HepG2 (cell line): ENCODE measurements around the gene MAPK12. TPM values are rescaled to one million over a fixed set of nuclear protein-coding genes. Genes with fewer than 3 reads are reported as not detected.

Source experiments
- ATAC-seq: fragments of 200-7000 bp; cut with Tn5 transposase; 3 replicates; pipeline ENCODE4 v1.9.1; 2020; ENCODE audit warnings: mild to moderate bottlenecking, moderate library complexity
- BruUV-seq: library from RNA; stranded (reverse); fragments of 400-500 nt; replicated peaks from 2 replicates; lab custom pipeline; 2021; lab: Mats Ljungman, UMichigan
- CTCF ChIA-PET: fragments of 300-600 bp; formaldehyde crosslinking; extraction: SDS; loops from one replicate; lab custom pipeline; 2021; ENCODE audit warnings: low total read pairs, inconsistent platforms, low intra/inter-chr PET ratio; lab: Yijun Ruan, JAX
- POLR2A ChIA-PET: fragments of 350-600 bp; sonication (Branson Sonifier 250); formaldehyde crosslinking; loops from one replicate; lab custom pipeline; 2020; ENCODE audit warnings: antibody characterized with exemption, inconsistent platforms; lab: Yijun Ruan, JAX
- DNase-seq: peaks from one replicate; pipeline ENCODE4 v3.0.0-alpha.2; 2015; ENCODE audit warnings: low spot score
- FAIRE-seq: peaks from 3 replicates; lab custom pipeline; 2011; peaks lifted over from hg19 to GRCh38; lab: Jason Lieb, UNC
- H2AFZ ChIP-seq: one replicate; pipeline ENCODE4 v1.6.1; 2011; ENCODE audit warnings: low read length, inconsistent platforms
- H3K27ac ChIP-seq: fragments of 300-600 bp; 3 replicates; pipeline ENCODE4 v1.8.0; 2011; ENCODE audit warnings: mixed run types, mild to moderate bottlenecking, mixed read lengths, low read length, inconsistent platforms; ENCODE audit not compliant: insufficient read depth; ENCODE audit errors: extremely low read length
- H3K27me3 ChIP-seq, 2 experiments: fragments of 200-600 bp in 1 of 2; 2 replicates in 1 of 2; 3 replicates in 1 of 2; pipeline versions ENCODE4 v1.6.0 to v1.8.0; 2011; ENCODE audit warnings: low read length in 2 of 2, mild to moderate bottlenecking in 2 of 2, moderate library complexity in 2 of 2, inconsistent platforms in 1 of 2; ENCODE audit not compliant: insufficient read depth in 2 of 2, control insufficient read depth in 1 of 2
- H3K36me3 ChIP-seq, 2 experiments: fragments of 200-600 bp in 1 of 2; replicated peaks in 1 of 2; 2 replicates in 1 of 2; 3 replicates in 1 of 2; pipeline versions ENCODE4 v1.5.1 to v1.8.0; 2011; ENCODE audit warnings: low read length in 2 of 2, inconsistent platforms in 1 of 2; ENCODE audit not compliant: insufficient read depth in 2 of 2, control insufficient read depth in 1 of 2
- H3K4me1 ChIP-seq: 2 replicates; pipeline ENCODE4 v1.5.1; 2012; ENCODE audit warnings: low read length, inconsistent platforms; ENCODE audit not compliant: insufficient read depth
- H3K4me2 ChIP-seq: 2 replicates; pipeline ENCODE4 v1.6.0; 2011; ENCODE audit warnings: low read depth, low read length, inconsistent platforms
- H3K4me3 ChIP-seq, 3 experiments: fragments of 200-600 bp in 1 of 3; sonication (generic), shearing (Covaris generic) in 1 of 3; replicated peaks in 1 of 3; 2 replicates each; pipeline ENCODE4 v1.5.1; 2011 to 2016; ENCODE audit warnings: low read length in 3 of 3, inconsistent platforms in 2 of 3, low read depth in 2 of 3, mild to moderate bottlenecking in 2 of 3, control low read depth in 1 of 3, mixed read lengths in 1 of 3; ENCODE audit not compliant: insufficient read depth in 1 of 3
- H3K79me2 ChIP-seq: one replicate; pipeline ENCODE4 v1.6.1; 2011; ENCODE audit warnings: low read length, inconsistent platforms; ENCODE audit not compliant: insufficient read depth
- H3K9ac ChIP-seq: 2 replicates; pipeline ENCODE4 v1.6.0; 2011; ENCODE audit warnings: mild to moderate bottlenecking, low read depth, low read length, inconsistent platforms; ENCODE audit not compliant: insufficient read depth
- H3K9me3 ChIP-seq: 2 replicates; pipeline ENCODE4 v1.5.1; 2012; ENCODE audit warnings: mild to moderate bottlenecking, low read length
- H4K20me1 ChIP-seq: 2 replicates; pipeline ENCODE4 v1.6.0; 2011; ENCODE audit warnings: inconsistent platforms, mild to moderate bottlenecking, low read length, moderate library complexity; ENCODE audit not compliant: insufficient read depth
- BHLHE40 ChIP-seq: IDR thresholded peaks from 2 replicates; pipeline ENCODE4 v1.6.1; 2011; ENCODE audit warnings: low read length, improper control_type of control experiment
- FOXC1 ChIP-seq: sonication (generic); formaldehyde crosslinking; IDR thresholded peaks from 2 replicates; pipeline ENCODE4 v1.8.0; 2022; ENCODE audit warnings: mild to moderate bottlenecking, missing genetic modification reagents, borderline replicate concordance
- FOXO1 ChIP-seq: sonication (generic); formaldehyde crosslinking; IDR thresholded peaks from 2 replicates; pipeline ENCODE4 v1.4.0; 2020; ENCODE audit warnings: missing genetic modification reagents
- MAFG ChIP-seq: sonication (generic); formaldehyde crosslinking; IDR thresholded peaks from 2 replicates; pipeline ENCODE4 v1.5.1; 2020; ENCODE audit warnings: mild to moderate bottlenecking, missing genetic modification reagents
- NBN ChIP-seq: fragments of 450-650 bp; conservative IDR thresholded peaks from 2 replicates; pipeline ENCODE4 v1.6.1; 2017
- ZC3H13 ChIP-seq: sonication (generic); formaldehyde crosslinking; IDR thresholded peaks from 2 replicates; pipeline ENCODE4 v1.8.1; 2023; ENCODE audit warnings: mild to moderate bottlenecking, missing genetic modification reagents, moderate library complexity
- ZNF766 ChIP-seq: sonication (generic); formaldehyde crosslinking; IDR thresholded peaks from 2 replicates; pipeline ENCODE4 v1.5.0; 2020; ENCODE audit warnings: missing genetic modification reagents, borderline replicate concordance
- WGBS: methylation state at CpG from one replicate; pipeline ENCODE4 v1.1.6; 2017; ENCODE audit warnings: low lambda C conversion rate; 5-methylcytosine and 5-hydroxymethylcytosine counted together
- in situ Hi-C: cut with HindIII; loops from 2 replicates; pipeline ENCODE4 v1.10.0; 2017; ENCODE audit warnings: low pct_unique_long_range_greater_than_20kb; ENCODE audit not compliant: extremely low pct_ligation_motif_present
- intact Hi-C: fragments of 100-400 bp; cut with micrococcal nuclease; formaldehyde crosslinking; loops from one replicate; pipeline ENCODE4 v1.10.0; 2022; ENCODE audit not compliant: unreplicated experiment
- polyA plus RNA-seq, 8 experiments: library from polyadenylated mRNA; depleted of rRNA in 3 of 8; stranded (reverse) in 7 of 8; unstranded in 1 of 8; fragments of >200 nt; fragmentation: Illumina TruSeq in 4 of 8; extraction: Trizol in 4 of 8; gene quantifications; 2 replicates each; pipeline versions ENCODE4 v1.2.1 to v1.2.3, GENCODE V29; 2011 to 2016; ENCODE audit warnings: low read depth in 4 of 8, missing spikeins in 1 of 8, mixed read lengths in 1 of 8; ENCODE audit not compliant: insufficient read depth in 1 of 8
- total RNA-seq, 5 experiments: library from RNA; depleted of rRNA; stranded (reverse); fragments of >200 nt; fragmentation: Illumina TruSeq; extraction: Trizol; gene quantifications; 2 replicates each; pipeline ENCODE4 v1.2.3, GENCODE V29; 2016; ENCODE audit warnings: low read depth in 1 of 5
- TF ChIP-seq, protein P1 (sequence below): sonication (generic); formaldehyde crosslinking; IDR thresholded peaks from 2 replicates; pipeline ENCODE4 v1.5.0; 2020; ENCODE audit warnings: missing genetic modification reagents, mild to moderate bottlenecking, borderline replicate concordance
- TF ChIP-seq, protein P2 (sequence below), 2 experiments: sonication (generic) in 1 of 2; formaldehyde crosslinking in 1 of 2; IDR thresholded peaks; 2 replicates each; pipeline versions ENCODE4 v1.4.0 to v1.6.1; 2016 to 2020; ENCODE audit warnings: borderline replicate concordance in 1 of 2, low read depth in 1 of 2, mild to moderate bottlenecking in 1 of 2, missing genetic modification reagents in 1 of 2
- TF ChIP-seq, protein P3 (sequence below): sonication (generic); formaldehyde crosslinking; IDR thresholded peaks from 2 replicates; pipeline ENCODE4 v1.4.0; 2020; ENCODE audit warnings: missing genetic modification reagents
- TF ChIP-seq, protein P4 (sequence below): sonication (generic); formaldehyde crosslinking; IDR thresholded peaks from 2 replicates; pipeline ENCODE4 v1.4.0; 2020; ENCODE audit warnings: missing genetic modification reagents, borderline replicate concordance
- TF ChIP-seq, protein P5 (sequence below): sonication (generic); formaldehyde crosslinking; IDR thresholded peaks from 2 replicates; pipeline ENCODE4 v1.8.1; 2023; ENCODE audit warnings: mild to moderate bottlenecking, missing genetic modification reagents, borderline replicate concordance

MAPK12 gene
- total and polyA plus RNA-seq, 2 of the 13 experiments (the other 11 are each of a cell fraction or from before 2014, with no cell fraction given): 22.2 to 23.3 TPM

DNA sequence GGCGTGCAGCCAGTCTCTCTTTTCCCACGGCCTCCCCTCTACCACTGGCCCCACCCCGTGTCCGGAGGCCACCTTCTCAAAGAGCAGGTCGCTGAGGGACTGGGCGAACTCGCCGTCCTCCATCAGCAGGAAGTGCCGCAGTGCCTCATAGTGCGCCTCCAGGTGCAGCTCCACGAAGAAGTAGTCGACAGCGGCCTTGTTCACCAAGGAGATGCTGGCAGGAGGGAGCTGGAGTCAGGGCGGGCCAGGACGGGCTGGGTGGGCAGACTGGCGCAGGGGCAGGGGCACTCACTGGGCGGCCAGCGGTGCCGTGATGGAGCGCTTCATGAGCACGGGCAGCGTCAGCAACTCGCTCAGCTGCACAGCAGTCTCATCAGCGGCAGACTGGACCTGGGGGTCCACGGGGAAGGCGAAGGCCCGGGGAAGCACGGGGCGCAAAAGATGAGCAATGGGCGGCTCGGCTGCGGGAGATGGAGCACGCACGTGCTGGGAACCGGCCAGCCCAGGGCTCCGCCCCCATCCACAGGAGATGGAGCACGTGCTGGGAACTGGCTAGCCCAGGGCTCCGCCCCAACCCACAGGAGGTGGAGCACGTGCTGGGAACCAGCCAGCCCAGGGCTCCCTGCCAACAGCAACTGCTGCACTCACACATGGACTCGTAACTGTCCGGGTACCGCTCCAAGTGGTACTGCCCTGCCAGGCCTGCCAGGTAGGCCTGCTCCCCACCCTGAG, 42.3 kb downstream of the MAPK12 start:
- intact Hi-C loops: no loop called here
- DNase-seq: peak; percentile 32
- FAIRE-seq: no peak
- WGBS: 91% methylated on average over 29 of the region's 42 CpGs
- Histone ChIP-seq H2AFZ (no peak overlapping the region), H3K9me3 (no peaks in the 10 kb centered on the region), H3K9ac (no peak overlapping the region), H3K4me3 (no peak overlapping the region), H3K27me3 (no peaks in the 10 kb centered on the region), H4K20me1 (peaks cover 5% of the 10 kb centered on the region; the same call in 1 of the 2 replicates), H3K79me2 (peaks cover 4% of the 10 kb centered on the region), H3K36me3 (peaks cover 24 to 73% of the 10 kb centered on the region in 2 experiments; a peak in 4 of 5 replicates), H3K4me1 (no peaks in the 10 kb centered on the region), H3K27ac (no peak overlapping the region), H3K4me2 (no peak overlapping the region)
- POLR2A ChIA-PET: interaction anchor here (1.3 kb wide), 1 partner anchor 31 kb away, joined by 3 read pairs; the partner anchor contains the start of gene HDAC10
- peak; percentile 19 for ATAC-seq
- CTCF ChIA-PET: no interaction called here
- in situ Hi-C loops: no loop called here
- BruUV-seq: no TSS peak
- TF ChIP-seq, protein P1, sequence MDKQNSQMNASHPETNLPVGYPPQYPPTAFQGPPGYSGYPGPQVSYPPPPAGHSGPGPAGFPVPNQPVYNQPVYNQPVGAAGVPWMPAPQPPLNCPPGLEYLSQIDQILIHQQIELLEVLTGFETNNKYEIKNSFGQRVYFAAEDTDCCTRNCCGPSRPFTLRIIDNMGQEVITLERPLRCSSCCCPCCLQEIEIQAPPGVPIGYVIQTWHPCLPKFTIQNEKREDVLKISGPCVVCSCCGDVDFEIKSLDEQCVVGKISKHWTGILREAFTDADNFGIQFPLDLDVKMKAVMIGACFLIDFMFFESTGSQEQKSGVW (CRISPR knock-in tag): no peak
- TF ChIP-seq ZNF766 (CRISPR knock-in tag) (no peak), ZC3H13 (0 out of 2 replicates have a peak, but pooled peaks have one; percentile 17), MAFG (no peak), NBN (no peak), FOXC1 (CRISPR knock-in tag) (0 out of 2 replicates have a peak, but pooled peaks have one; percentile 42), BHLHE40 (peak; percentile 74), FOXO1 (CRISPR knock-in tag) (no peak)
- TF ChIP-seq, protein P2, sequence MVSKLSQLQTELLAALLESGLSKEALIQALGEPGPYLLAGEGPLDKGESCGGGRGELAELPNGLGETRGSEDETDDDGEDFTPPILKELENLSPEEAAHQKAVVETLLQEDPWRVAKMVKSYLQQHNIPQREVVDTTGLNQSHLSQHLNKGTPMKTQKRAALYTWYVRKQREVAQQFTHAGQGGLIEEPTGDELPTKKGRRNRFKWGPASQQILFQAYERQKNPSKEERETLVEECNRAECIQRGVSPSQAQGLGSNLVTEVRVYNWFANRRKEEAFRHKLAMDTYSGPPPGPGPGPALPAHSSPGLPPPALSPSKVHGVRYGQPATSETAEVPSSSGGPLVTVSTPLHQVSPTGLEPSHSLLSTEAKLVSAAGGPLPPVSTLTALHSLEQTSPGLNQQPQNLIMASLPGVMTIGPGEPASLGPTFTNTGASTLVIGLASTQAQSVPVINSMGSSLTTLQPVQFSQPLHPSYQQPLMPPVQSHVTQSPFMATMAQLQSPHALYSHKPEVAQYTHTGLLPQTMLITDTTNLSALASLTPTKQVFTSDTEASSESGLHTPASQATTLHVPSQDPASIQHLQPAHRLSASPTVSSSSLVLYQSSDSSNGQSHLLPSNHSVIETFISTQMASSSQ (IDR thresholded peaks at IDR 0.05; ENCODE audit: low read depth): no peak
- TF ChIP-seq, protein P2 (CRISPR knock-in tag; IDR thresholded peaks at IDR 0.05; ENCODE audit: borderline replicate concordance): 0 out of 2 replicates have a peak, but pooled peaks have one; percentile 15
- TF ChIP-seq, protein P3, sequence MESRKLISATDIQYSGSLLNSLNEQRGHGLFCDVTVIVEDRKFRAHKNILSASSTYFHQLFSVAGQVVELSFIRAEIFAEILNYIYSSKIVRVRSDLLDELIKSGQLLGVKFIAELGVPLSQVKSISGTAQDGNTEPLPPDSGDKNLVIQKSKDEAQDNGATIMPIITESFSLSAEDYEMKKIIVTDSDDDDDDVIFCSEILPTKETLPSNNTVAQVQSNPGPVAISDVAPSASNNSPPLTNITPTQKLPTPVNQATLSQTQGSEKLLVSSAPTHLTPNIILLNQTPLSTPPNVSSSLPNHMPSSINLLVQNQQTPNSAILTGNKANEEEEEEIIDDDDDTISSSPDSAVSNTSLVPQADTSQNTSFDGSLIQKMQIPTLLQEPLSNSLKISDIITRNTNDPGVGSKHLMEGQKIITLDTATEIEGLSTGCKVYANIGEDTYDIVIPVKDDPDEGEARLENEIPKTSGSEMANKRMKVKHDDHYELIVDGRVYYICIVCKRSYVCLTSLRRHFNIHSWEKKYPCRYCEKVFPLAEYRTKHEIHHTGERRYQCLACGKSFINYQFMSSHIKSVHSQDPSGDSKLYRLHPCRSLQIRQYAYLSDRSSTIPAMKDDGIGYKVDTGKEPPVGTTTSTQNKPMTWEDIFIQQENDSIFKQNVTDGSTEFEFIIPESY (CRISPR knock-in tag): 0 out of 2 replicates have a peak, but pooled peaks have one; percentile 12
- TF ChIP-seq, protein P4, sequence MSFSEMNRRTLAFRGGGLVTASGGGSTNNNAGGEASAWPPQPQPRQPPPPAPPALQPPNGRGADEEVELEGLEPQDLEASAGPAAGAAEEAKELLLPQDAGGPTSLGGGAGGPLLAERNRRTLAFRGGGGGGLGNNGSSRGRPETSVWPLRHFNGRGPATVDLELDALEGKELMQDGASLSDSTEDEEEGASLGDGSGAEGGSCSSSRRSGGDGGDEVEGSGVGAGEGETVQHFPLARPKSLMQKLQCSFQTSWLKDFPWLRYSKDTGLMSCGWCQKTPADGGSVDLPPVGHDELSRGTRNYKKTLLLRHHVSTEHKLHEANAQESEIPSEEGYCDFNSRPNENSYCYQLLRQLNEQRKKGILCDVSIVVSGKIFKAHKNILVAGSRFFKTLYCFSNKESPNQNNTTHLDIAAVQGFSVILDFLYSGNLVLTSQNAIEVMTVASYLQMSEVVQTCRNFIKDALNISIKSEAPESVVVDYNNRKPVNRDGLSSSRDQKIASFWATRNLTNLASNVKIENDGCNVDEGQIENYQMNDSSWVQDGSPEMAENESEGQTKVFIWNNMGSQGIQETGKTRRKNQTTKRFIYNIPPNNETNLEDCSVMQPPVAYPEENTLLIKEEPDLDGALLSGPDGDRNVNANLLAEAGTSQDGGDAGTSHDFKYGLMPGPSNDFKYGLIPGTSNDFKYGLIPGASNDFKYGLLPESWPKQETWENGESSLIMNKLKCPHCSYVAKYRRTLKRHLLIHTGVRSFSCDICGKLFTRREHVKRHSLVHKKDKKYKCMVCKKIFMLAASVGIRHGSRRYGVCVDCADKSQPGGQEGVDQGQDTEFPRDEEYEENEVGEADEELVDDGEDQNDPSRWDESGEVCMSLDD (CRISPR knock-in tag): no peak
- TF ChIP-seq, protein P5, sequence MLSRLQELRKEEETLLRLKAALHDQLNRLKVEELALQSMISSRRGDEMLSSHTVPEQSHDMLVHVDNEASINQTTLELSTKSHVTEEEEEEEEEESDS (CRISPR knock-in tag): no peak
